K562 (cell line): ENCODE results near the gene NECAP2. TPM values are rescaled to one million over a fixed set of nuclear protein-coding genes. Genes with fewer than 3 reads are reported as not detected.
A peak's percentile ranks its signal among the peaks of the same experiment; 100 is the strongest.

Source experiments
- ATAC-seq: fragments of 200-7000 bp; cut with Tn5 transposase; 3 replicates; pipeline ENCODE4 v1.9.1; 2020; ENCODE audit warnings: moderate library complexity
- BruUV-seq: library from RNA; stranded (reverse); fragments of 400-500 nt; replicated peaks from 2 replicates; lab custom pipeline; 2021; lab: Mats Ljungman, UMichigan
- CTCF ChIA-PET: fragments of 300-600 bp; formaldehyde crosslinking; extraction: SDS; loops from one replicate; lab custom pipeline; 2021; ENCODE audit warnings: low intra/inter-chr PET ratio; lab: Yijun Ruan, JAX
- POLR2A ChIA-PET: fragments of 300-600, 350-650 bp; sonication (Branson Sonifier 250); formaldehyde crosslinking; extraction: SDS; loops from one replicate; lab custom pipeline; 2021; ENCODE audit warnings: antibody characterized with exemption, inconsistent platforms; lab: Yijun Ruan, JAX
- DNase-seq, 4 experiments: peaks; one replicate each; pipeline versions ENCODE4 v3.0.0 to v3.0.0-alpha.2; 2011 to 2018; ENCODE audit warnings: low spot score in 3 of 4, mixed read lengths in 3 of 4; ENCODE audit errors: extremely low read depth in 1 of 4
- FAIRE-seq: peaks from 2 replicates; lab custom pipeline; 2011; peaks lifted over from hg19 to GRCh38; lab: Jason Lieb, UNC
- H2AFZ ChIP-seq: 2 replicates; pipeline ENCODE4 v1.6.0; 2011; ENCODE audit warnings: low read depth, low read length, control low read depth, inconsistent platforms
- H3K27ac ChIP-seq: fragments of 200-600 bp; 3 replicates; pipeline ENCODE4 v1.8.0; 2011; ENCODE audit warnings: low read depth, mild to moderate bottlenecking, control low read depth, inconsistent platforms, low read length, moderate library complexity, mixed read lengths; ENCODE audit errors: extremely low read depth
- H3K27me3 ChIP-seq, 2 experiments: fragments of 300-600 bp in 1 of 2; 2 replicates in 1 of 2; 3 replicates in 1 of 2; pipeline versions ENCODE4 v1.6.0 to v1.8.0; 2011; ENCODE audit warnings: inconsistent platforms in 2 of 2, low read length in 2 of 2, mild to moderate bottlenecking in 1 of 2, mixed read lengths in 1 of 2, moderate library complexity in 1 of 2; ENCODE audit not compliant: control insufficient read depth in 2 of 2, insufficient read depth in 2 of 2
- H3K36me3 ChIP-seq: fragments of 300-600 bp; 3 replicates; pipeline ENCODE4 v1.8.0; 2011; ENCODE audit warnings: mild to moderate bottlenecking, low read length, inconsistent platforms; ENCODE audit not compliant: control insufficient read depth, insufficient read depth
- H3K4me1 ChIP-seq, 2 experiments: fragments of 200-600 bp in 1 of 2; replicated peaks in 1 of 2; 2 replicates in 1 of 2; 3 replicates in 1 of 2; pipeline versions ENCODE4 v1.5.1 to v1.8.0; 2011; ENCODE audit warnings: inconsistent platforms in 2 of 2, low read length in 2 of 2, mild to moderate bottlenecking in 1 of 2, mixed read lengths in 1 of 2, moderate library complexity in 1 of 2; ENCODE audit not compliant: control insufficient read depth in 2 of 2, insufficient read depth in 2 of 2
- H3K4me2 ChIP-seq: 2 replicates; pipeline ENCODE4 v1.6.1; 2011; ENCODE audit warnings: low read length, control low read depth, inconsistent platforms, mixed read lengths; ENCODE audit not compliant: insufficient read depth
- H3K4me3 ChIP-seq: fragments of 200-600 bp; sonication (generic), shearing (Covaris generic); 2 replicates; pipeline ENCODE4 v1.5.1; 2016; ENCODE audit warnings: control low read depth, inconsistent platforms
- H3K79me2 ChIP-seq: fragments of 200-600 bp; 3 replicates; pipeline ENCODE4 v1.8.0; 2011; ENCODE audit warnings: low read length, inconsistent platforms; ENCODE audit not compliant: control insufficient read depth, insufficient read depth
- H3K9ac ChIP-seq, 2 experiments: 2 replicates each; pipeline versions ENCODE4 v1.6.0 to v1.6.1; 2011; ENCODE audit warnings: low read depth in 2 of 2, low read length in 2 of 2, control low read depth in 1 of 2, inconsistent platforms in 1 of 2, mild to moderate bottlenecking in 1 of 2, mixed read lengths in 1 of 2; ENCODE audit not compliant: insufficient read depth in 1 of 2
- H3K9me1 ChIP-seq: one replicate; pipeline ENCODE4 v1.6.0; 2011; ENCODE audit warnings: inconsistent platforms, mild to moderate bottlenecking, low read length, moderate library complexity; ENCODE audit not compliant: control insufficient read depth, insufficient read depth
- H3K9me3 ChIP-seq: replicated peaks from 2 replicates; pipeline ENCODE4 v1.5.1; 2011; ENCODE audit warnings: low read depth, low read length, inconsistent platforms; ENCODE audit not compliant: control insufficient read depth, insufficient read depth
- H4K20me1 ChIP-seq: replicated peaks from 2 replicates; pipeline ENCODE4 v1.6.1; 2011; ENCODE audit warnings: low read length, inconsistent platforms, mixed read lengths; ENCODE audit not compliant: control insufficient read depth, insufficient read depth
- HNRNPLL ChIP-seq: fragments of 200-400 bp; formaldehyde crosslinking; IDR thresholded peaks from 2 replicates; pipeline ENCODE4 v1.6.1; 2017; ENCODE audit warnings: low read length, low read depth, mild to moderate bottlenecking; ENCODE audit not compliant: poor library complexity, severe bottlenecking
- HOXB6 ChIP-seq: fragments of 250-450 bp; sonication (Bioruptor Pico); IDR thresholded peaks from 2 replicates; pipeline ENCODE4 v1.5.1; 2022; ENCODE audit warnings: mild to moderate bottlenecking, borderline replicate concordance
- RBM14 ChIP-seq: fragments of 200-400 bp; formaldehyde crosslinking; IDR thresholded peaks from 2 replicates; pipeline ENCODE4 v1.6.1; 2018; ENCODE audit warnings: low read depth, mild to moderate bottlenecking, low read length, moderate library complexity, borderline replicate concordance; ENCODE audit not compliant: insufficient read depth
- RBM17 ChIP-seq: fragments of 200-400 bp; formaldehyde crosslinking; IDR thresholded peaks from 2 replicates; pipeline ENCODE4 v1.6.1; 2017; ENCODE audit warnings: low read depth, mild to moderate bottlenecking, low read length, borderline replicate concordance
- ZNF134 ChIP-seq: fragments of 250-450 bp; sonication (Bioruptor Pico); conservative IDR thresholded peaks from 2 replicates; pipeline ENCODE4 v1.4.0; 2020
- WGBS: fragments of 100-300 bp; shearing (Covaris generic); methylation state at CpG from one replicate; pipeline ENCODE4 v1.1.6; 2016; ENCODE audit warnings: low coverage, mixed read lengths; ENCODE audit not compliant: insufficient coverage; ENCODE audit errors: missing lambda C conversion rate; 5-methylcytosine and 5-hydroxymethylcytosine counted together
- in situ Hi-C: fragments of 300-500 bp; cut with MboI; formaldehyde crosslinking; loops from 4 replicates; pipeline ENCODE4 v1.15.0; 2018; ENCODE audit warnings: inconsistent platforms, mixed read lengths
- intact Hi-C: fragments of 100-400 bp; cut with micrococcal nuclease; formaldehyde crosslinking; loops from 2 replicates; pipeline ENCODE4 v1.14.2; 2022
- polyA plus RNA-seq, 8 experiments: library from polyadenylated mRNA; depleted of rRNA in 4 of 8; stranded (reverse) in 5 of 8; unstranded in 3 of 8; fragments of >200 nt; fragmentation: Nextera tagmentation in 2 of 8; fragmentation: Illumina TruSeq in 1 of 8; extraction: Ambion mirVana in 2 of 8; extraction: Trizol in 1 of 8; gene quantifications; 2 replicates each; pipeline versions ENCODE4 v1.2.1 to v1.2.3, GENCODE V29; 2011 to 2014; ENCODE audit warnings: inconsistent platforms in 1 of 8, missing spikeins in 1 of 8
- total RNA-seq, 7 experiments: library from RNA; depleted of rRNA in 6 of 7; stranded (reverse); fragments of >200 nt in 6 of 7; fragmentation: Illumina TruSeq in 2 of 7; extraction: Trizol in 2 of 7; gene quantifications; 2 replicates each; pipeline versions ENCODE4 v1.2.1 to v1.2.3, GENCODE V29; 2011 to 2021; ENCODE audit warnings: low replicate concordance in 1 of 7
- TF ChIP-seq, protein P1 (sequence below): fragments of 250-450 bp; sonication (Bioruptor Pico); IDR thresholded peaks from 2 replicates; pipeline ENCODE4 v1.5.0; 2021; ENCODE audit warnings: mild to moderate bottlenecking, moderate library complexity
- TF ChIP-seq, protein P2 (sequence below): IDR thresholded peaks from 2 replicates; pipeline ENCODE4 v1.6.1; 2011; ENCODE audit not compliant: insufficient read length; ENCODE audit errors: extremely low read depth
- TF ChIP-seq, protein P3 (sequence below): fragments of 250-450 bp; sonication (Bioruptor Pico); IDR thresholded peaks from 2 replicates; pipeline ENCODE4 v1.9.0; 2021; ENCODE audit warnings: mild to moderate bottlenecking, inconsistent platforms
- TF ChIP-seq, protein P4 (sequence below): sonication (generic); formaldehyde crosslinking; IDR thresholded peaks from 2 replicates; pipeline ENCODE4 v1.9.0; 2022; ENCODE audit warnings: mild to moderate bottlenecking, missing genetic modification reagents

NECAP2 gene
- total and polyA plus RNA-seq, 9 of the 15 experiments (the other 6 are each of a cell fraction or from before 2014, with no cell fraction given): 22.7 to 107 (median 79.2) TPM

DNA sequence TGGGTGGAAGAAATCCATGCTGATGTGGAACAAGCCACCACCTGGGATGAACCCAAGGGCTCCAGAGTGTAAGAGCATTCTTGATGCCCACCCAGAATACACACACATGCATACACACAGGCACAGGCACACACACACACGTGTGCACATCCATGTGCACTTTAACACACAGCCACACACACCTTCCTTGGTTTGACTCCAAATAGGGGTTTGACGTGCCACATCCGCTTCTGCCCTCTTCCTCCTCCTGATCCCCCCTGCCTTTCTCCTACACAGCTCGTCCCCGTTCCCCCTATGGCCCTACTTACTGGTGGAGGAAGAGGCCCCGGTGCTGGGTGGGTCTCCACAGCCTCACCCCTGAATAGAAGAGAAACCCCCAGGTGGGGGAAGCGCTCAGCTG lies 19.3 kb upstream of the NECAP2 start:
- Histone ChIP-seq H3K27ac (no peak overlapping the region), H2AFZ (no peak overlapping the region), H3K4me1 (peaks cover 0 to 20% of the 10 kb centered on the region in 2 experiments; a peak in 3 of 5 replicates), H3K4me2 (no peak overlapping the region), H3K9me1 (no peaks in the 10 kb centered on the region), H3K4me3 (no peak overlapping the region), H3K79me2 (no peaks in the 10 kb centered on the region), H3K27me3 (peaks cover 8 to 22% of the 10 kb centered on the region in 2 experiments; a peak in 4 of 5 replicates), H3K36me3 (no peaks in the 10 kb centered on the region), H3K9ac (no peak overlapping the region), H4K20me1 (no peaks in the 10 kb centered on the region), H3K9me3 (no peaks in the 10 kb centered on the region)
- no TSS peak for BruUV-seq
- 6% methylated on average over 4 of the region's 7 CpGs for WGBS
- DNase-seq: peak in 1 of 4 experiments; percentile 10
- FAIRE-seq: no peak
- ChIA-PET POLR2A (interaction anchor here (0.6 kb wide), 1 partner anchor 41 kb away, joined by 4 read pairs; no protein-coding TSS in a partner anchor), CTCF (no interaction called here)
- in situ Hi-C loops (no loop called here), intact Hi-C loops (no loop called here)
- no peak for ATAC-seq
- TF ChIP-seq, protein P1, sequence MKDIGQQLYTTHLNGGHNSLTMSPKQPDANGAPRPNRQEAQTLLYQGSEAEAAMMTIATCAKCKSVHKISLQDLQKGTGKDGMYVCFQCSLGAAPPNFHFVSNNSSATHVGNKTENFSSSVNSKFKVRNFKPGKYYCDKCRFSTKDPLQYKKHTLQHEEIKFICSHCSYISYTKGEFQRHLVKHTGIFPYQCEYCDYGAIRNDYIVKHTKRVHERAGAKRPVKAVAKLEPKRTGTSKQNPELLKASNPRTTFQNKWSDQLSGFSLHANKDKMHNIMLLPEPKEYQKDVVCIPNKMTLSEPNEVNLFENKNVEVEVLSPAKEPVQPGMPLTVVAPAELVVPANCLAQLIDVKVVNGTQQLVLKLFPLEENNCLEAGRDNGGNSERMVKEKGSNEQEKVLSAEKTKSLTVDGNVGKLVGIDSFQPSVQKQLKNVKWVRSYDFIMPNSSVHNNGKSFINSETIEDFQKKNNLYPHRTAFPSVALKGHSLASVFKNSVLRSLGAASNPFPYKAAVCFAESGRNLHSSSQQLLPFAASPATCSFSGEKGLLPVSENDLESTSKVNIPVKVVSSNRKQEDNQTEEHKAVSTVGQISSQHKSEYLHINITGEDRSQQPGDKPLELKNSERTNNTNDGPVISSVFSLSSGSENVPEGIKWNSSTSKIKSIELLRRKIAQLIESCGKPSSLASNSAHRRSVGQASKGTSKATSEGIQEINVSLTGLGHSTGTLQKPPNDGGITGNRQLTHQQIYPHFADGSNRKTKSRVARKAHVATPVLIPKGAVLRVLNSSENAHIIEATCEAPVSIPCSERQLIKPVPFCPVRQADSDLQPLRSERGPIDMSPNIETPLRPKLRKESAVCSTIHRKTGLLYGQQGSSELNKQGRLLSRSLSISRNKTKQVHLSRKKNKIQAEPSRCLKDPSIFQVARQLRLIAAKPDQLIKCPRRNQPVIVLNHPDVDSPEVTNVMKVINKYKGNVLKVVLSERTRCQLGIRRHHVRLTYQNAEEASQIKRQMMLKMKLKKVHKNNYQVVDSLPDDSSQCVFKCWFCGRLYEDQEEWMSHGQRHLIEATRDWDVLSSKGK: no peak
- TF ChIP-seq, protein P2, sequence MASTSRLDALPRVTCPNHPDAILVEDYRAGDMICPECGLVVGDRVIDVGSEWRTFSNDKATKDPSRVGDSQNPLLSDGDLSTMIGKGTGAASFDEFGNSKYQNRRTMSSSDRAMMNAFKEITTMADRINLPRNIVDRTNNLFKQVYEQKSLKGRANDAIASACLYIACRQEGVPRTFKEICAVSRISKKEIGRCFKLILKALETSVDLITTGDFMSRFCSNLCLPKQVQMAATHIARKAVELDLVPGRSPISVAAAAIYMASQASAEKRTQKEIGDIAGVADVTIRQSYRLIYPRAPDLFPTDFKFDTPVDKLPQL: no peak
- TF ChIP-seq RBM14: no peak
- TF ChIP-seq, protein P3, sequence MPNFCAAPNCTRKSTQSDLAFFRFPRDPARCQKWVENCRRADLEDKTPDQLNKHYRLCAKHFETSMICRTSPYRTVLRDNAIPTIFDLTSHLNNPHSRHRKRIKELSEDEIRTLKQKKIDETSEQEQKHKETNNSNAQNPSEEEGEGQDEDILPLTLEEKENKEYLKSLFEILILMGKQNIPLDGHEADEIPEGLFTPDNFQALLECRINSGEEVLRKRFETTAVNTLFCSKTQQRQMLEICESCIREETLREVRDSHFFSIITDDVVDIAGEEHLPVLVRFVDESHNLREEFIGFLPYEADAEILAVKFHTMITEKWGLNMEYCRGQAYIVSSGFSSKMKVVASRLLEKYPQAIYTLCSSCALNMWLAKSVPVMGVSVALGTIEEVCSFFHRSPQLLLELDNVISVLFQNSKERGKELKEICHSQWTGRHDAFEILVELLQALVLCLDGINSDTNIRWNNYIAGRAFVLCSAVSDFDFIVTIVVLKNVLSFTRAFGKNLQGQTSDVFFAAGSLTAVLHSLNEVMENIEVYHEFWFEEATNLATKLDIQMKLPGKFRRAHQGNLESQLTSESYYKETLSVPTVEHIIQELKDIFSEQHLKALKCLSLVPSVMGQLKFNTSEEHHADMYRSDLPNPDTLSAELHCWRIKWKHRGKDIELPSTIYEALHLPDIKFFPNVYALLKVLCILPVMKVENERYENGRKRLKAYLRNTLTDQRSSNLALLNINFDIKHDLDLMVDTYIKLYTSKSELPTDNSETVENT (CRISPR knock-in tag): no peak
- no peak for TF ChIP-seq RBM17
- TF ChIP-seq, protein P4, sequence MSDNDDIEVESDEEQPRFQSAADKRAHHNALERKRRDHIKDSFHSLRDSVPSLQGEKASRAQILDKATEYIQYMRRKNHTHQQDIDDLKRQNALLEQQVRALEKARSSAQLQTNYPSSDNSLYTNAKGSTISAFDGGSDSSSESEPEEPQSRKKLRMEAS (CRISPR knock-in tag): no peak
- TF ChIP-seq HNRNPLL: no peak
- TF ChIP-seq ZNF134 (CRISPR knock-in tag): no peak
- no peak for TF ChIP-seq HOXB6 (CRISPR knock-in tag)
